Measurements from ENCODE around the gene TEX2.

The TEX2 gene

DNA sequence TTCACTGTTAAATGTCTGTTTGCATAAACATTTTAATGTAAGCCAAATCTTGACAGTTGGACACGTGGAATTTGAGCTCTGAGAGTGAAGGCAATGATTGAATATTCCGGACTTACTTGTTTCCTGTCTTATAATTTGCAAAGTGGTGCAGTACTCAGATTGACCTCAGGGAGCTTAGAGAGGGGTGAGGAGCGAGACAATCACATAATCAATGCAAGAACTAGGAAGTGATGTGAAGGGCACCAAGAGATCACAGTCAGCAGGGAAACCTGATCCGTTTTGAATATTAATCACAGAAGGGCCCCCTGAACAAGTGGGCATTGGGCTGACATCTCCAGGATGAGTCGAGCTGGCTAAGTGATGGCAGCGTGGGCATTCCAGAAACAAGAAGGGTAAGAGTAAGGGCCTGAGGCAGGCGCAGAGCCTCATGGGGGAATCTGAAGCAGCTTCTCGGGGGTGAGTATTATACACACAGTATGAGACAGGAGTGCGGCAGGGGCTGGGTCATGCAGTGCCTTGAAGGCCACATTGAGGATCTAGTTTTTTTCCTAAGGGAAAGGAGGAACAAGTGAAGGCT is 26.1 kb downstream of the TEX2 start:
- no peaks in the 10 kb centered on the region for H3K79me2 ChIP-seq (ENCODE audit: low read length)
- no peaks in the 10 kb centered on the region for H3K36me3 ChIP-seq (replicated peaks; ENCODE audit: low read depth, low read length)
- H3K4me1 ChIP-seq (ENCODE audit: low read length) = no peaks in the 10 kb centered on the region
- no peak overlapping the region for H3K4me3 ChIP-seq (ENCODE audit: low read length)
- no peaks in the 10 kb centered on the region for H3K9me3 ChIP-seq (ENCODE audit: insufficient read depth, low read length)
- H3K4me2 ChIP-seq (ENCODE audit: low read length) = no peak overlapping the region; the same call in 1 of the 2 replicates
- no peak overlapping the region for H2AFZ ChIP-seq (ENCODE audit: low read depth, low read length)
- H3K27ac ChIP-seq (ENCODE audit: low read length) = no peak overlapping the region
- H3K9ac ChIP-seq (ENCODE audit: low read length) = no peak overlapping the region
- no peaks in the 10 kb centered on the region for H3K27me3 ChIP-seq (ENCODE audit: low read depth, low read length)
- H4K20me1 ChIP-seq (ENCODE audit: insufficient read depth, low read length) = no peaks in the 10 kb centered on the region
- TF ChIP-seq, protein P1, sequence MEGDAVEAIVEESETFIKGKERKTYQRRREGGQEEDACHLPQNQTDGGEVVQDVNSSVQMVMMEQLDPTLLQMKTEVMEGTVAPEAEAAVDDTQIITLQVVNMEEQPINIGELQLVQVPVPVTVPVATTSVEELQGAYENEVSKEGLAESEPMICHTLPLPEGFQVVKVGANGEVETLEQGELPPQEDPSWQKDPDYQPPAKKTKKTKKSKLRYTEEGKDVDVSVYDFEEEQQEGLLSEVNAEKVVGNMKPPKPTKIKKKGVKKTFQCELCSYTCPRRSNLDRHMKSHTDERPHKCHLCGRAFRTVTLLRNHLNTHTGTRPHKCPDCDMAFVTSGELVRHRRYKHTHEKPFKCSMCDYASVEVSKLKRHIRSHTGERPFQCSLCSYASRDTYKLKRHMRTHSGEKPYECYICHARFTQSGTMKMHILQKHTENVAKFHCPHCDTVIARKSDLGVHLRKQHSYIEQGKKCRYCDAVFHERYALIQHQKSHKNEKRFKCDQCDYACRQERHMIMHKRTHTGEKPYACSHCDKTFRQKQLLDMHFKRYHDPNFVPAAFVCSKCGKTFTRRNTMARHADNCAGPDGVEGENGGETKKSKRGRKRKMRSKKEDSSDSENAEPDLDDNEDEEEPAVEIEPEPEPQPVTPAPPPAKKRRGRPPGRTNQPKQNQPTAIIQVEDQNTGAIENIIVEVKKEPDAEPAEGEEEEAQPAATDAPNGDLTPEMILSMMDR (IDR thresholded peaks at IDR 0.05; ENCODE audit: low read depth, low read length) = peak; percentile 17; the same call in 1 of the 2 replicates
- TF ChIP-seq EZH2phosphoT487 (IDR thresholded peaks at IDR 0.05; ENCODE audit: low read depth) = no peak

GRCh38 chr17:64234961-64235360 is 28.1 kb downstream of the TEX2 start:
- H3K9ac ChIP-seq (ENCODE audit: low read length) = no peak overlapping the region
- no peaks in the 10 kb centered on the region for H3K4me1 ChIP-seq (ENCODE audit: low read length)
- no peak overlapping the region for H3K4me3 ChIP-seq (ENCODE audit: low read length)
- TF ChIP-seq, protein P1 (IDR thresholded peaks at IDR 0.05; ENCODE audit: low read depth, low read length) = no peak
- TF ChIP-seq EZH2phosphoT487 (IDR thresholded peaks at IDR 0.05; ENCODE audit: low read depth) = no peak
- H3K4me2 ChIP-seq (ENCODE audit: low read length) = no peak overlapping the region
- H3K9me3 ChIP-seq (ENCODE audit: insufficient read depth, low read length) = no peaks in the 10 kb centered on the region
- H3K36me3 ChIP-seq (replicated peaks; ENCODE audit: low read depth, low read length) = no peaks in the 10 kb centered on the region
- no peaks in the 10 kb centered on the region for H3K27me3 ChIP-seq (ENCODE audit: low read depth, low read length)
- 0 out of 2 replicates have a peak, but pooled peaks cover 3% of the 10 kb centered on the region for H4K20me1 ChIP-seq (ENCODE audit: insufficient read depth, low read length)
- H3K79me2 ChIP-seq (ENCODE audit: low read length) = no peaks in the 10 kb centered on the region
- no peak overlapping the region for H2AFZ ChIP-seq (ENCODE audit: low read depth, low read length)
- H3K27ac ChIP-seq (ENCODE audit: low read length) = no peak overlapping the region

DNA sequence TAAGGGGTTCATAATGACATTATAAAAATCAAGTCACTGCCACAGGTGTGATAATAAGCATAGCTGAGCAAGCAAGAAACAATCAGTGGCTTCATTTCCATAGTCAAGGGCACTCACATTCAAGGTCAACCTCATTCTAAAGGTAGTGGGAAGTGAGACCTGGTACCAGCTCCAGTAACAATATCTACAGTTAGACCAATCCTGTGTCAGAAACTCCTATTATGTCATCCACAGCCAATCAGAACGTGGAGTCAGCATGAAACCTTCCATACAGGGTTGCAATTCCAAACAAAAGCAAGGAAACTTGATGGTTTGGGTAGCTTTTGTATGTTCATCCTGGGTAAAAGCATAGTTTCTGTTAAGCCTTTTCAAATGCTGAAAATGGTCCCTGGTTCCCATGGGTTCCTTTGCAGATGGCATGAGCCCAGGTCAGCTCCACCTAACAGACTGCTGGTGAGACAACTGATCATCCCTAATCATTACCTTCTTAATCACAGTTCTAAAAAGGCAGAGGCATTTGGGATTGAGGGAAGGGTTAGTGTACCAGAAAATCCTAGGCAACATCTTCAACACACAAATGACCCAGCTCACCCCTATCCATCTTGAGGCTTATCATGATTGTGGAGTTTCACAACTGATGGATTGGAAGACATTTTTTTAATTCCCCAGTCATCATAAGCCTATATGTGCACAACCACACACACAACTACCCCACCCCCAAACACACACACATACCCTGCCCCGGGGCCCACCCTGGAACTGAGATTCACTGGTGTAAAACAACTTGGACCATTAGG is 30.4 kb downstream of the TEX2 start:
- Histone ChIP-seq H3K4me2 (ENCODE audit: low read length) (no peak overlapping the region), H3K4me1 (ENCODE audit: low read length) (no peaks in the 10 kb centered on the region), H3K27ac (ENCODE audit: low read length) (no peak overlapping the region), H3K9me3 (ENCODE audit: insufficient read depth, low read length) (no peaks in the 10 kb centered on the region), H3K36me3 (replicated peaks; ENCODE audit: low read depth, low read length) (no peaks in the 10 kb centered on the region), H2AFZ (ENCODE audit: low read depth, low read length) (no peak overlapping the region), H3K9ac (ENCODE audit: low read length) (no peak overlapping the region), H3K4me3 (ENCODE audit: low read length) (no peak overlapping the region), H3K27me3 (ENCODE audit: low read depth, low read length) (no peaks in the 10 kb centered on the region), H3K79me2 (ENCODE audit: low read length) (no peaks in the 10 kb centered on the region), H4K20me1 (ENCODE audit: insufficient read depth, low read length) (0 out of 2 replicates have a peak, but pooled peaks cover 3% of the 10 kb centered on the region)
- no peak for TF ChIP-seq EZH2phosphoT487 (IDR thresholded peaks at IDR 0.05; ENCODE audit: low read depth)
- TF ChIP-seq, protein P1 (IDR thresholded peaks at IDR 0.05; ENCODE audit: low read depth, low read length) = no peak

DNA sequence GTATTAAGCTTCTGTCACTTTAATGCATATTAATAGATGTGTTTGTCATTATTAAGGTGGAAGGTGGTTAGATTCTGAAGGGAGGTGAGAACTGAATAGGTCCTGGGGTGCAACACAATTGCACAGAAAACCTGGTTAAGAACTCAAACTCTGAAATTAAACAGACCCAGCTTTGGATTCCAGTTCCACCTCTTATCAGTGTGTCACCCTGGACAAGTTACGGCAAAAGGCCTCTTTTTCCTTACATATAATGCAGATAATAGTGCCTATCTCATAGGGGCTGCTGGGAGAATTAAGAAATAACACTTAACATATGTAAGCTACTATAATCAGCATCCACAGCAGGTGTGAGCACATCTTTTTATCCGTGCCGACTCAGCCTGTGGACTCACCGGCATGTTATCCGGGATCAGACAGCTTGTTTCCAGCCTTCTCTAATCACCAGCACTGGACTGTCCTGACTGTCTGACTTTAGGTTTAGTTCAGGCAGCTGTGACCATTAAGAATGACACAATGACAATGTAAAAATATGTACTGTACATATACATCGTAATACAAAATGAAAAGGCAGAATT is 31.4 kb downstream of the TEX2 start:
- Histone ChIP-seq H3K4me2 (ENCODE audit: low read length) (no peak overlapping the region), H3K27ac (ENCODE audit: low read length) (no peak overlapping the region)

More for the DNA sequence above, 31.4 kb downstream of the TEX2 start:
- Histone ChIP-seq H3K9ac (ENCODE audit: low read length) (no peak overlapping the region), H3K4me3 (ENCODE audit: low read length) (no peak overlapping the region), H3K27me3 (ENCODE audit: low read depth, low read length) (no peaks in the 10 kb centered on the region), H3K79me2 (ENCODE audit: low read length) (no peaks in the 10 kb centered on the region), H3K9me3 (ENCODE audit: insufficient read depth, low read length) (no peaks in the 10 kb centered on the region), H3K36me3 (replicated peaks; ENCODE audit: low read depth, low read length) (no peaks in the 10 kb centered on the region), H3K4me1 (ENCODE audit: low read length) (no peaks in the 10 kb centered on the region), H4K20me1 (ENCODE audit: insufficient read depth, low read length) (0 out of 2 replicates have a peak, but pooled peaks cover 3% of the 10 kb centered on the region), H2AFZ (ENCODE audit: low read depth, low read length) (no peak overlapping the region)
- TF ChIP-seq EZH2phosphoT487 (IDR thresholded peaks at IDR 0.05; ENCODE audit: low read depth) = no peak
- TF ChIP-seq, protein P1 (IDR thresholded peaks at IDR 0.05; ENCODE audit: low read depth, low read length) = no peak

Data from OCI-LY3 (cell line).